ENCODE measurements around the gene WDFY2. TPM values are rescaled to one million over a fixed set of nuclear protein-coding genes. Genes with fewer than 3 reads are reported as not detected.

WDFY2 gene
- total RNA-seq, 1 experiment from 2014 or later = 5.6 TPM

Other genes with a start within 250 kb of the WDFY2 start
- gene SERPINE3, start 244.8 kb upstream of the WDFY2 start, total RNA-seq (2014; rRNA removed; shearing (Covaris generic)) = 0.18 and 0.28 TPM in 2 replicates
- gene INTS6, start 131.4 kb upstream of the WDFY2 start, total RNA-seq (2014; rRNA removed; shearing (Covaris generic)) = 24.9 and 30.4 TPM in 2 replicates
- 7.7 and 7.8 TPM in 2 replicates for gene DHRS12, start 219.7 kb downstream of the WDFY2 start, total RNA-seq (2014; rRNA removed; shearing (Covaris generic))